IMR-90 (cell line): ENCODE results near the gene CARD10. TPM values are rescaled to one million over a fixed set of nuclear protein-coding genes. Genes with fewer than 3 reads are reported as not detected.

Experiments used
- ATAC-seq: fragments of 200-7000 bp; cut with Tn5 transposase; 2 replicates; pipeline ENCODE4 v1.9.1; 2020; ENCODE audit warnings: low read depth, mild to moderate bottlenecking, moderate library complexity
- BruUV-seq: library from RNA; stranded (reverse); fragments of 400-500 nt; replicated peaks from 2 replicates; lab custom pipeline; 2021; lab: Mats Ljungman, UMichigan
- CTCF ChIA-PET: fragments of 300-600 bp; formaldehyde crosslinking; extraction: SDS; loops from one replicate; lab custom pipeline; 2021; ENCODE audit warnings: antibody characterized with exemption; lab: Yijun Ruan, JAX
- POLR2A ChIA-PET: fragments of 300-600 bp; sonication (Branson Sonifier 250); formaldehyde crosslinking; loops from one replicate; lab custom pipeline; 2022; ENCODE audit warnings: antibody characterized with exemption; ENCODE audit not compliant: unreplicated experiment; lab: Charles Lee
- DNase-seq: peaks from one replicate; pipeline ENCODE4 v3.0.0; 2013
- H2AFZ ChIP-seq: replicated peaks from 2 replicates; pipeline ENCODE3; 2013; ENCODE audit warnings: low read length, mild to moderate bottlenecking; ENCODE audit not compliant: poor library complexity
- H2AK5ac ChIP-seq: 2 replicates; pipeline ENCODE4 v1.6.1; 2013; ENCODE audit warnings: low read depth, low read length, inconsistent platforms
- H2AK9ac ChIP-seq: replicated peaks from 2 replicates; pipeline ENCODE3; 2013; ENCODE audit warnings: mild to moderate bottlenecking, low read depth, low read length, moderate library complexity; ENCODE audit not compliant: poor library complexity
- H2BK120ac ChIP-seq: 2 replicates; pipeline ENCODE4 v1.6.1; 2013; ENCODE audit warnings: low read depth, low read length, inconsistent platforms
- H2BK15ac ChIP-seq: 3 replicates; pipeline ENCODE4 v1.6.1; 2013; ENCODE audit warnings: low read depth, low read length, inconsistent platforms
- H2BK20ac ChIP-seq: 2 replicates; pipeline ENCODE4 v1.6.1; 2013; ENCODE audit warnings: low read depth, mild to moderate bottlenecking, inconsistent platforms, low read length, moderate library complexity
- H2BK5ac ChIP-seq: 2 replicates; pipeline ENCODE4 v1.6.1; 2013; ENCODE audit warnings: mild to moderate bottlenecking, low read depth, low read length, inconsistent platforms; ENCODE audit not compliant: poor library complexity, severe bottlenecking
- H3K14ac ChIP-seq: replicated peaks from 2 replicates; pipeline ENCODE4 v1.6.1; 2013; ENCODE audit warnings: low read depth, low read length, inconsistent platforms
- H3K18ac ChIP-seq: 2 replicates; pipeline ENCODE4 v1.6.1; 2013; ENCODE audit warnings: low read depth, low read length, control low read depth
- H3K23ac ChIP-seq: 2 replicates; pipeline ENCODE4 v1.6.1; 2013; ENCODE audit warnings: low read depth, low read length, inconsistent platforms
- H3K27ac ChIP-seq: 2 replicates; pipeline ENCODE4 v1.5.1; 2013; ENCODE audit warnings: mild to moderate bottlenecking, control low read depth, low read length; ENCODE audit not compliant: insufficient read depth
- H3K27me3 ChIP-seq: 2 replicates; pipeline ENCODE4 v1.6.1; 2013; ENCODE audit warnings: low read length; ENCODE audit not compliant: control insufficient read depth, insufficient read depth
- H3K36me3 ChIP-seq: 2 replicates; pipeline ENCODE4 v1.6.1; 2013; ENCODE audit warnings: low read length, mixed read lengths; ENCODE audit not compliant: control insufficient read depth, insufficient read depth
- H3K4ac ChIP-seq: 2 replicates; pipeline ENCODE4 v1.6.1; 2013; ENCODE audit warnings: low read depth, low read length, inconsistent platforms
- H3K4me1 ChIP-seq: 2 replicates; pipeline ENCODE4 v1.6.1; 2013; ENCODE audit warnings: low read length, mixed read lengths; ENCODE audit not compliant: control insufficient read depth, insufficient read depth
- H3K4me2 ChIP-seq: 2 replicates; pipeline ENCODE4 v1.6.1; 2013; ENCODE audit warnings: low read depth, mild to moderate bottlenecking, control low read depth, low read length, moderate library complexity
- H3K4me3 ChIP-seq: 2 replicates; pipeline ENCODE4 v1.5.1; 2013; ENCODE audit warnings: low read depth, mild to moderate bottlenecking, control low read depth, low read length, moderate library complexity; ENCODE audit not compliant: insufficient read depth
- H3K56ac ChIP-seq: 2 replicates; pipeline ENCODE4 v1.6.1; 2013; ENCODE audit warnings: low read length, inconsistent platforms; ENCODE audit not compliant: insufficient read depth; ENCODE audit errors: extremely low read depth
- H3K79me1 ChIP-seq, 2 experiments: 2 replicates each; pipeline ENCODE4 v1.6.1; 2013; ENCODE audit warnings: low read length in 2 of 2, inconsistent platforms in 1 of 2, low read depth in 1 of 2
- H3K9ac ChIP-seq: 2 replicates; pipeline ENCODE4 v1.6.1; 2013; ENCODE audit warnings: low read depth, low read length, control low read depth
- H3K9me1 ChIP-seq: 2 replicates; pipeline ENCODE4 v1.6.1; 2013; ENCODE audit warnings: low read length, inconsistent platforms; ENCODE audit not compliant: insufficient read depth
- H3K9me3 ChIP-seq: 2 replicates; pipeline ENCODE4 v1.6.1; 2013; ENCODE audit warnings: low read length; ENCODE audit not compliant: control insufficient read depth, insufficient read depth
- H4K20me1 ChIP-seq: 2 replicates; pipeline ENCODE4 v1.6.1; 2013; ENCODE audit warnings: low read length, inconsistent platforms; ENCODE audit not compliant: insufficient read depth
- H4K5ac ChIP-seq: 2 replicates; pipeline ENCODE4 v1.6.1; 2013; ENCODE audit warnings: mild to moderate bottlenecking, low read depth, low read length, control low read depth
- H4K8ac ChIP-seq, 2 experiments: 2 replicates each; pipeline ENCODE4 v1.6.1; 2013; ENCODE audit warnings: low read depth in 2 of 2, low read length in 2 of 2, control low read depth in 1 of 2, inconsistent platforms in 1 of 2
- H4K91ac ChIP-seq: 2 replicates; pipeline ENCODE4 v1.6.1; 2013; ENCODE audit warnings: low read depth, low read length, inconsistent platforms; ENCODE audit not compliant: insufficient read depth
- BHLHE40 ChIP-seq: fragments of 150-350 bp; IDR thresholded peaks from 2 replicates; pipeline ENCODE4 v1.6.1; 2016; ENCODE audit warnings: mild to moderate bottlenecking, low read depth, low read length
- CEBPB ChIP-seq: IDR thresholded peaks from 2 replicates; pipeline ENCODE4 v1.6.1; 2012; ENCODE audit warnings: low read depth, low read length, improper control_type of control experiment
- ELK1 ChIP-seq: fragments of 150-350 bp; IDR thresholded peaks from 2 replicates; pipeline ENCODE4 v1.6.1; 2016; ENCODE audit warnings: low read depth, mild to moderate bottlenecking, low read length, moderate library complexity, borderline replicate concordance
- MAFK ChIP-seq: IDR thresholded peaks from 2 replicates; pipeline ENCODE4 v1.6.1; 2012; ENCODE audit warnings: low read depth, low read length, improper control_type of control experiment
- MXI1 ChIP-seq: IDR thresholded peaks from 2 replicates; pipeline ENCODE4 v1.6.1; 2012; ENCODE audit warnings: low read depth, mild to moderate bottlenecking, low read length, moderate library complexity, borderline replicate concordance
- NFE2L2 ChIP-seq: fragments of 150-350 bp; IDR thresholded peaks from 2 replicates; pipeline ENCODE4 v1.6.1; 2016; ENCODE audit warnings: low read depth, mild to moderate bottlenecking, low read length
- POLR2A ChIP-seq: IDR thresholded peaks from 2 replicates; pipeline ENCODE4 v1.6.1; 2012; ENCODE audit warnings: mild to moderate bottlenecking, low read depth, low read length
- RAD21 ChIP-seq: IDR thresholded peaks from 2 replicates; pipeline ENCODE4 v1.6.1; 2012; ENCODE audit warnings: low read length, improper control_type of control experiment
- RFX5 ChIP-seq: IDR thresholded peaks from 2 replicates; pipeline ENCODE4 v1.8.0; 2012; ENCODE audit warnings: low read depth, mild to moderate bottlenecking, low read length, moderate library complexity
- SMC3 ChIP-seq: fragments of 150-350 bp; IDR thresholded peaks from 2 replicates; pipeline ENCODE4 v1.6.1; 2016; ENCODE audit warnings: low read depth, mild to moderate bottlenecking, antibody characterized with exemption, low read length, moderate library complexity
- dilution Hi-C: fragments of 300-500 bp; cut with HindIII; formaldehyde crosslinking; loops from one replicate; pipeline ENCODE4 v1.14.3; 2018; ENCODE audit warnings: low sequenced_read_pairs; ENCODE audit not compliant: unreplicated experiment
- in situ Hi-C: fragments of 300-500 bp; cut with MboI; formaldehyde crosslinking; loops from 3 replicates; pipeline ENCODE4 v1.14.3; 2019; ENCODE audit warnings: low sequenced_read_pairs, inconsistent platforms, mixed read lengths
- intact Hi-C: fragments of 100-400 bp; cut with micrococcal nuclease; formaldehyde crosslinking; loops from 2 replicates; pipeline ENCODE4 v1.10.0; 2022
- polyA plus RNA-seq, 3 experiments: library from polyadenylated mRNA; depleted of rRNA; stranded (reverse); fragments of >200 nt; gene quantifications; 2 replicates each; pipeline ENCODE4 v1.2.3, GENCODE V29; 2012; ENCODE audit warnings: low replicate concordance in 1 of 3
- total RNA-seq: library from RNA; depleted of rRNA; stranded (reverse); fragments of >200 nt; gene quantifications from 2 replicates; pipeline ENCODE4 v1.2.3, GENCODE V29; 2012

The CARD10 gene
- total and polyA plus RNA-seq, 2 of the 4 experiments (the other 2 are of a cell fraction), result 6.1 to 18.4 TPM

- Histone ChIP-seq H2AK5ac (no peak overlapping the region), H3K9me1 (peaks cover 14% of the 10 kb centered on the region), H3K79me1 (peaks cover 4 to 18% of the 10 kb centered on the region in 2 experiments; a peak in 2 of 4 replicates), H3K23ac (no peak overlapping the region), H3K36me3 (no peaks in the 10 kb centered on the region), H4K5ac (no peak overlapping the region), H3K18ac (no peak overlapping the region), H3K9me3 (no peaks in the 10 kb centered on the region), H2AFZ (no peak overlapping the region), H4K8ac (no peak overlapping the region), H4K91ac (no peak overlapping the region), H3K27me3 (no peaks in the 10 kb centered on the region), H2BK120ac (no peak overlapping the region), H3K56ac (no peak overlapping the region), H2AK9ac (no peak overlapping the region), H3K9ac (no peak overlapping the region), H2BK5ac (no peak overlapping the region), H4K20me1 (no peaks in the 10 kb centered on the region), H3K14ac (no peak overlapping the region), H3K27ac (no peak overlapping the region), H2BK15ac (no peak overlapping the region), H3K4me1 (peaks cover 20% of the 10 kb centered on the region), H3K4ac (no peak overlapping the region), H2BK20ac (no peak overlapping the region), H3K4me3 (no peak overlapping the region), H3K4me2 (no peak overlapping the region)
- in situ Hi-C loops (no loop called here), dilution Hi-C loops (no loop called here), intact Hi-C loops (no loop called here)
- ChIA-PET CTCF (no interaction called here), POLR2A (no interaction called here)
- ATAC-seq (no peak), DNase-seq (no peak)
- TF ChIP-seq CEBPB (no peak), POLR2A (no peak), NFE2L2 (no peak), MXI1 (no peak), RAD21 (no peak), SMC3 (no peak), ELK1 (no peak), BHLHE40 (no peak), MAFK (no peak), RFX5 (no peak)
- BruUV-seq, result no TSS peak
Measured at GRCh38 chr22:37555029-37555428, 35.8 kb upstream of the CARD10 start.
